Stimulated activated CD8-positive, alpha-beta memory T cell treated with anti-CD3 and anti-CD28 coated beads, Interleukin-4, amount 100 ng/mL, for 1 hour (primary cell): Measurements from ENCODE around the gene ETV6.
"Not testable (repeated sequence)": the region's sequence is repeated elsewhere in the genome, so short reads cannot be mapped to it uniquely, and the experiment has no call there.

Experiments used
- DNase-seq, 2 donors: peaks; one replicate each; pipeline ENCODE4 v3.0.0-alpha.2; 2020; ENCODE audit warnings: low read depth in 2 of 2, low spot score in 1 of 2

The ETV6 gene

GRCh38 chr12:11649413-11650285 lies at the start of gene ETV6:
TSS of gene ETV6 (plus strand) at chr12:11649674. CDS start at chr12:11650128, 454 bp downstream.
- peak in 1 of 2 donors; percentile 26 for DNase-seq

- no peak for DNase-seq
Observed at GRCh38 chr12:11600199-11600598, 49.3 kb upstream of the ETV6 start.

GRCh38 chr12:11601647-11602046 lies 47.8 kb upstream of the ETV6 start:
- no peak for DNase-seq

- DNase-seq, result no peak
Observed at GRCh38 chr12:11607313-11608081, 42.0 kb upstream of the ETV6 start.

- DNase-seq, result no peak
Observed at GRCh38 chr12:11609045-11609444, 40.4 kb upstream of the ETV6 start.

- no peak for DNase-seq
Observed at GRCh38 chr12:11615481-11615880, 34.0 kb upstream of the ETV6 start.

GRCh38 chr12:11618046-11618445 lies 31.4 kb upstream of the ETV6 start:
- no peak for DNase-seq

GRCh38 chr12:11621797-11622423 lies 27.6 kb upstream of the ETV6 start:
- DNase-seq, result no peak

- DNase-seq, result no peak
Observed at GRCh38 chr12:11622876-11623281, 26.6 kb upstream of the ETV6 start.

- DNase-seq, result no peak
Observed at GRCh38 chr12:11623382-11623781, 26.1 kb upstream of the ETV6 start.

- no peak for DNase-seq
Observed at GRCh38 chr12:11624116-11624515, 25.4 kb upstream of the ETV6 start.

GRCh38 chr12:11627709-11628108 lies 21.8 kb upstream of the ETV6 start:
- DNase-seq, result not testable (repeated sequence)

- DNase-seq, result no peak
Observed at GRCh38 chr12:11628353-11628752, 21.1 kb upstream of the ETV6 start.

- no peak for DNase-seq
Observed at GRCh38 chr12:11630046-11630706, 19.3 kb upstream of the ETV6 start.

GRCh38 chr12:11631288-11631687 lies 18.2 kb upstream of the ETV6 start:
- DNase-seq, result no peak

GRCh38 chr12:11631881-11632280 lies 17.6 kb upstream of the ETV6 start:
- DNase-seq, result not testable (repeated sequence)

- no peak for DNase-seq
Observed at GRCh38 chr12:11633968-11634367, 15.5 kb upstream of the ETV6 start.

GRCh38 chr12:11635341-11635740 lies 14.1 kb upstream of the ETV6 start:
- DNase-seq, result no peak

- DNase-seq, result no peak
Observed at GRCh38 chr12:11638315-11638916, 11.1 kb upstream of the ETV6 start.

GRCh38 chr12:11639454-11639853 lies 10.0 kb upstream of the ETV6 start:
- DNase-seq, result no peak

GRCh38 chr12:11641522-11641921 lies 8.0 kb upstream of the ETV6 start:
- no peak for DNase-seq
